GM12878 (cell line): ENCODE data around the gene SPAG6. TPM values are rescaled to one million over a fixed set of nuclear protein-coding genes. Genes with fewer than 3 reads are reported as not detected.

ENCODE experiments used
- ATAC-seq: fragments of 200-7000 bp; cut with Tn5 transposase; 3 replicates; pipeline ENCODE4 v1.9.1; 2020; ENCODE audit warnings: mild to moderate bottlenecking, moderate library complexity
- BruUV-seq: library from RNA; stranded (reverse); fragments of 400-500 nt; replicated peaks from 2 replicates; lab custom pipeline; 2021; lab: Mats Ljungman, UMichigan
- CTCF ChIA-PET: fragments of 300-600 bp; sonication (Branson Sonifier 250); formaldehyde crosslinking; extraction: SDS; loops from one replicate; lab custom pipeline; 2021; ENCODE audit warnings: inconsistent platforms; lab: Yijun Ruan, JAX
- POLR2A ChIA-PET: fragments of 350-600 bp; formaldehyde crosslinking; extraction: SDS; loops from one replicate; lab custom pipeline; 2021; ENCODE audit warnings: inconsistent platforms; lab: Charles Lee
- RAD21 ChIA-PET: fragments of 300-600 bp; sonication (Branson Sonifier 250); formaldehyde crosslinking; loops from one replicate; lab custom pipeline; 2023; ENCODE audit warnings: antibody characterized with exemption; ENCODE audit not compliant: unreplicated experiment; lab: Charles Lee
- SMC1A ChIA-PET: fragments of 300-600 bp; sonication (Branson Sonifier 250); formaldehyde crosslinking; loops from one replicate; lab custom pipeline; 2023; ENCODE audit not compliant: unreplicated experiment, uncharacterized antibody; lab: Charles Lee
- DNase-seq: peaks from one replicate; pipeline ENCODE4 v3.0.0-alpha.2; 2011; ENCODE audit warnings: low read depth, low spot score
- FAIRE-seq: peaks from 3 replicates; lab custom pipeline; 2011; peaks lifted over from hg19 to GRCh38; lab: Jason Lieb, UNC
- H2AFZ ChIP-seq: 2 replicates; pipeline ENCODE4 v1.6.0; 2011; ENCODE audit warnings: low read depth, low read length, control low read depth; ENCODE audit not compliant: control insufficient read depth
- H3K27ac ChIP-seq: 2 replicates; pipeline ENCODE4 v1.5.1; 2011; ENCODE audit warnings: control low read depth; ENCODE audit not compliant: control insufficient read depth, insufficient read depth
- H3K27me3 ChIP-seq, 2 experiments: replicated peaks in 1 of 2; 2 replicates each; pipeline versions ENCODE4 v1.6.0 to v1.6.1; 2011; ENCODE audit warnings: low read length in 1 of 2; ENCODE audit not compliant: control insufficient read depth in 2 of 2, insufficient read depth in 2 of 2
- H3K36me3 ChIP-seq, 2 experiments: 2 replicates each; pipeline ENCODE4 v1.5.1; 2011; ENCODE audit warnings: low read length in 1 of 2; ENCODE audit not compliant: control insufficient read depth in 2 of 2, insufficient read depth in 2 of 2
- H3K4me1 ChIP-seq: 2 replicates; pipeline ENCODE4 v1.6.1; 2011; ENCODE audit warnings: mild to moderate bottlenecking, low read length, moderate library complexity, mixed read lengths; ENCODE audit not compliant: control insufficient read depth, insufficient read depth
- H3K4me2 ChIP-seq: 2 replicates; pipeline ENCODE4 v1.6.0; 2011; ENCODE audit warnings: control low read depth; ENCODE audit not compliant: control insufficient read depth, insufficient read depth
- H3K4me3 ChIP-seq: fragments of 200-600 bp; sonication (generic); 2 replicates; pipeline ENCODE4 v1.5.1; 2016
- H3K79me2 ChIP-seq: 2 replicates; pipeline ENCODE4 v1.6.0; 2011; ENCODE audit warnings: low read length; ENCODE audit not compliant: control insufficient read depth, insufficient read depth
- H3K9ac ChIP-seq: 2 replicates; pipeline ENCODE4 v1.8.0; 2011; ENCODE audit warnings: low read length, control low read depth, mixed read lengths; ENCODE audit not compliant: control insufficient read depth, insufficient read depth
- H3K9me3 ChIP-seq: replicated peaks from 3 replicates; pipeline ENCODE4 v1.5.1; 2011; ENCODE audit warnings: mild to moderate bottlenecking, low read length; ENCODE audit not compliant: control insufficient read depth, insufficient read depth
- H4K20me1 ChIP-seq: 2 replicates; pipeline ENCODE4 v1.6.0; 2011; ENCODE audit not compliant: control insufficient read depth, insufficient read depth
- CBX5 ChIP-seq: sonication (generic); IDR thresholded peaks from 2 replicates; pipeline ENCODE4 v1.6.1; 2016; ENCODE audit warnings: low read depth, moderate library complexity, mild to moderate bottlenecking, inconsistent platforms
- DPF2 ChIP-seq: fragments of 450-650 bp; IDR thresholded peaks from 2 replicates; pipeline ENCODE4 v1.6.1; 2017; ENCODE audit warnings: mild to moderate bottlenecking
- EP300 ChIP-seq, 2 experiments: fragments of 150-350 bp in 1 of 2; IDR thresholded peaks; 2 replicates each; pipeline ENCODE4 v1.6.1; 2011 to 2012; ENCODE audit warnings: low read depth in 2 of 2, low read length in 2 of 2, borderline replicate concordance in 1 of 2, improper control_type of control experiment in 1 of 2, inconsistent platforms in 1 of 2; ENCODE audit not compliant: control insufficient read depth in 1 of 2
- FOXK2 ChIP-seq: fragments of 450-650 bp; IDR thresholded peaks from 2 replicates; pipeline ENCODE4 v1.6.1; 2017; ENCODE audit warnings: mild to moderate bottlenecking, moderate library complexity
- MEF2A ChIP-seq: IDR thresholded peaks from 2 replicates; pipeline ENCODE4 v1.6.1; 2011; ENCODE audit warnings: low read depth, mild to moderate bottlenecking, low read length, moderate library complexity; ENCODE audit not compliant: insufficient read depth
- MEF2B ChIP-seq: fragments of 450-650 bp; IDR thresholded peaks from 2 replicates; pipeline ENCODE4 v1.6.1; 2018; ENCODE audit warnings: mild to moderate bottlenecking, moderate library complexity; ENCODE audit not compliant: partially characterized antibody, poor library complexity, severe bottlenecking
- MTA2 ChIP-seq: fragments of 450-650 bp; IDR thresholded peaks from 2 replicates; pipeline ENCODE4 v1.6.1; 2016; ENCODE audit warnings: low read depth, mild to moderate bottlenecking, moderate library complexity
- NFIC ChIP-seq: IDR thresholded peaks from 2 replicates; pipeline ENCODE4 v1.6.1; 2012; ENCODE audit warnings: low read depth, mild to moderate bottlenecking, inconsistent platforms, low read length, moderate library complexity
- POU2F2 ChIP-seq: IDR thresholded peaks from 3 replicates; pipeline ENCODE4 v1.6.1; 2011; ENCODE audit warnings: low read depth, mild to moderate bottlenecking, low read length, borderline replicate concordance
- SPI1 ChIP-seq: IDR thresholded peaks from 2 replicates; pipeline ENCODE4 v1.6.1; 2011; ENCODE audit warnings: low read depth, mild to moderate bottlenecking, low read length, moderate library complexity, borderline replicate concordance; ENCODE audit not compliant: insufficient read depth
- WGBS: methylation state at CpG from one replicate; pipeline ENCODE4 v1.1.6; 2016; ENCODE audit warnings: low lambda C conversion rate; ENCODE audit not compliant: insufficient replicate concordance, insufficient coverage; ENCODE audit errors: missing lambda C conversion rate; 5-methylcytosine and 5-hydroxymethylcytosine counted together
- in situ Hi-C: fragments of 300-500 bp; cut with MboI; formaldehyde crosslinking; loops from 9 replicates; pipeline ENCODE4 v1.14.3; 2018; ENCODE audit warnings: mixed read lengths
- intact Hi-C: fragments of 100-400 bp; cut with micrococcal nuclease; formaldehyde crosslinking; loops from one replicate; pipeline ENCODE4 v1.14.2; 2022; ENCODE audit not compliant: unreplicated experiment
- polyA plus RNA-seq, 11 experiments: library from polyadenylated mRNA; depleted of rRNA in 4 of 11; unstranded in 6 of 11; stranded (reverse) in 5 of 11; fragments of >200 nt; fragmentation: Nextera tagmentation in 4 of 11; fragmentation: Illumina TruSeq in 1 of 11; extraction: Ambion mirVana in 4 of 11; extraction: Trizol in 1 of 11; gene quantifications; 1 replicate in 1 of 11; 2 replicates in 10 of 11; pipeline versions ENCODE4 v1.2.1 to v1.2.3, GENCODE V29; 2011 to 2016; ENCODE audit warnings: inconsistent platforms in 2 of 11, missing spikeins in 2 of 11, low read depth in 1 of 11
- total RNA-seq, 4 experiments: library from RNA; depleted of rRNA in 3 of 4; stranded (reverse); fragments of >200 nt in 3 of 4; fragmentation: Illumina TruSeq in 1 of 4; extraction: Trizol in 1 of 4; gene quantifications; 2 replicates each; pipeline versions ENCODE4 v1.2.1 to v1.2.3, GENCODE V29; 2013 to 2021
- TF ChIP-seq, protein P1 (sequence below): fragments of 450-650 bp; IDR thresholded peaks from 2 replicates; pipeline ENCODE4 v1.6.1; 2018; ENCODE audit warnings: borderline replicate concordance, mild to moderate bottlenecking; ENCODE audit not compliant: partially characterized antibody
- TF ChIP-seq, protein P2 (sequence below): fragments of 450-650 bp; IDR thresholded peaks from 2 replicates; pipeline ENCODE4 v1.6.1; 2017; ENCODE audit warnings: low read depth, mild to moderate bottlenecking, moderate library complexity

The SPAG6 gene
- total and polyA plus RNA-seq, 10 of the 15 experiments (the other 5 are each of a cell fraction or from before 2014, with no cell fraction given), result 0.13 to 0.99 (median 0.40) TPM; not detected in 1

DNA sequence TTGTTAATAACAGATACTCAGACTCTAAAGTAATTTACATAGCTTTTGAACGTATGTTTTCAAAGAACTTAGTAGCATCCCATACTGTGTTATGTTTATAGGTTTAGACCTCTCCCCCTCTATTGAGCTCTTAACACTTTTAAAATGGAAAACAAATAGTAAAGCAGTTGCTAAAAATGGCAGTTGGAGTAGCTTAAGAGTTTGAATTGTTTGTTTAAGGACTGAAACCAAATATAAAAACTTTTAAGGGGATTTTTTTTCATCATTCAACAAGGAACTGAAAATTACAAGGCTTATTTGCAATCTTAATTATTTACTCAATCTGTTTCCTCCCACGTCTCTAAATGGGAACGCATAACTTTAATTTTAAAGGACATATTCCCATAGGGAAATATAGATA, 1.6 kb upstream of the SPAG6 start:
- no peak for FAIRE-seq
- SMC1A ChIA-PET, result interaction anchor here (0.7 to 2.0 kb wide), 12 partner anchors 12 to 142 kb away, joined by 3 to 9 read pairs (median 4); partner anchors contain the start of gene COMMD3
- CTCF ChIA-PET, result interaction anchor here (1.0 kb wide), 1 partner anchor 21 kb away, joined by 3 read pairs; no protein-coding TSS in a partner anchor
- no peak for DNase-seq
- RAD21 ChIA-PET, result interaction anchor here (0.6 to 3.7 kb wide), 9 partner anchors 19 to 390 kb away, joined by 3 to 16 read pairs (median 4); partner anchors contain the start of gene COMMD3
- BruUV-seq, result no TSS peak
- no peaks in the 10 kb centered on the region for H3K36me3 ChIP-seq
- intact Hi-C loops (loop anchor here (5.0 kb wide), 1 partner anchor 379 kb away; no protein-coding TSS in a partner anchor), in situ Hi-C loops (no loop called here)
- peak; percentile 8 for ATAC-seq
- H3K79me2 ChIP-seq, result no peaks in the 10 kb centered on the region
- H3K27ac ChIP-seq, result no peak overlapping the region
- H3K4me3 ChIP-seq, result no peak overlapping the region
- TF ChIP-seq CBX5, result 0 out of 2 replicates have a peak, but pooled peaks have one; percentile 16
- TF ChIP-seq, protein P1, sequence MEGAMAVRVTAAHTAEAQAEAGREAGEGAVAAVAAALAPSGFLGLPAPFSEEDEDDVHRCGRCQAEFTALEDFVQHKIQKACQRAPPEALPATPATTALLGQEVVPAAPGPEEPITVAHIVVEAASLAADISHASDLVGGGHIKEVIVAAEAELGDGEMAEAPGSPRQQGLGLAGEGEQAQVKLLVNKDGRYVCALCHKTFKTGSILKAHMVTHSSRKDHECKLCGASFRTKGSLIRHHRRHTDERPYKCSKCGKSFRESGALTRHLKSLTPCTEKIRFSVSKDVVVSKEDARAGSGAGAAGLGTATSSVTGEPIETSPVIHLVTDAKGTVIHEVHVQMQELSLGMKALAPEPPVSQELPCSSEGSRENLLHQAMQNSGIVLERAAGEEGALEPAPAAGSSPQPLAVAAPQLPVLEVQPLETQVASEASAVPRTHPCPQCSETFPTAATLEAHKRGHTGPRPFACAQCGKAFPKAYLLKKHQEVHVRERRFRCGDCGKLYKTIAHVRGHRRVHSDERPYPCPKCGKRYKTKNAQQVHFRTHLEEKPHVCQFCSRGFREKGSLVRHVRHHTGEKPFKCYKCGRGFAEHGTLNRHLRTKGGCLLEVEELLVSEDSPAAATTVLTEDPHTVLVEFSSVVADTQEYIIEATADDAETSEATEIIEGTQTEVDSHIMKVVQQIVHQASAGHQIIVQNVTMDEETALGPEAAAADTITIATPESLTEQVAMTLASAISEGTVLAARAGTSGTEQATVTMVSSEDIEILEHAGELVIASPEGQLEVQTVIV, result no peak
- no peak for TF ChIP-seq FOXK2
- TF ChIP-seq EP300 (IDR thresholded peaks at IDR 0.05; ENCODE audit: borderline replicate concordance in 1 of 2, control insufficient read depth in 1 of 2, low read depth in 2 of 2, low read length in 2 of 2), result 0 out of 4 replicates have a peak, but pooled peaks have one; percentile 33 to 34
- TF ChIP-seq MTA2, result peak; percentile 55; the same call in 1 of the 2 replicates
- no peak for TF ChIP-seq POU2F2
- TF ChIP-seq DPF2, result 0 out of 2 replicates have a peak, but pooled peaks have one; percentile 22
- peak; percentile 63; the same call in 1 of the 2 replicates for TF ChIP-seq NFIC
- TF ChIP-seq MEF2B, result peak; percentile 70
- peak; percentile 48; the same call in 1 of the 2 replicates for TF ChIP-seq SPI1
- TF ChIP-seq MEF2A, result peak; percentile 67; the same call in 1 of the 2 replicates
- TF ChIP-seq, protein P2, sequence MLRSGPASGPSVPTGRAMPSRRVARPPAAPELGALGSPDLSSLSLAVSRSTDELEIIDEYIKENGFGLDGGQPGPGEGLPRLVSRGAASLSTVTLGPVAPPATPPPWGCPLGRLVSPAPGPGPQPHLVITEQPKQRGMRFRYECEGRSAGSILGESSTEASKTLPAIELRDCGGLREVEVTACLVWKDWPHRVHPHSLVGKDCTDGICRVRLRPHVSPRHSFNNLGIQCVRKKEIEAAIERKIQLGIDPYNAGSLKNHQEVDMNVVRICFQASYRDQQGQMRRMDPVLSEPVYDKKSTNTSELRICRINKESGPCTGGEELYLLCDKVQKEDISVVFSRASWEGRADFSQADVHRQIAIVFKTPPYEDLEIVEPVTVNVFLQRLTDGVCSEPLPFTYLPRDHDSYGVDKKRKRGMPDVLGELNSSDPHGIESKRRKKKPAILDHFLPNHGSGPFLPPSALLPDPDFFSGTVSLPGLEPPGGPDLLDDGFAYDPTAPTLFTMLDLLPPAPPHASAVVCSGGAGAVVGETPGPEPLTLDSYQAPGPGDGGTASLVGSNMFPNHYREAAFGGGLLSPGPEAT, result 0 out of 2 replicates have a peak, but pooled peaks have one; percentile 37
- H3K4me1 ChIP-seq, result peaks cover 16% of the 10 kb centered on the region
- POLR2A ChIA-PET, result interaction anchor here (0.9 kb wide), 1 partner anchor 35 kb away, joined by 5 read pairs; no protein-coding TSS in a partner anchor
- H3K4me2 ChIP-seq, result peak overlapping the region; percentile 13; the same call in 1 of the 2 replicates
- 3% methylated on average over 3 of the region's 3 CpGs for WGBS
- H3K27me3 ChIP-seq, result peaks cover 5 to 17% of the 10 kb centered on the region in 2 experiments
- no peak overlapping the region for H3K9ac ChIP-seq
- H4K20me1 ChIP-seq, result no peaks in the 10 kb centered on the region
- no peak overlapping the region for H2AFZ ChIP-seq
- peaks cover 4% of the 10 kb centered on the region; the same call in 1 of the 3 replicates for H3K9me3 ChIP-seq
